Small intestine (tissue), 7 donors: ENCODE measurements around the gene HIC1. TPM values are rescaled to one million over a fixed set of nuclear protein-coding genes. Genes with fewer than 3 reads are reported as not detected.

Experiments used
- DNase-seq, 2 donors: peaks; one replicate each; pipeline versions ENCODE4 v3.0.0 to v3.0.0-alpha.2; 2013
- FAIRE-seq: peaks from 2 replicates; lab custom pipeline; 2012; peaks lifted over from hg19 to GRCh38; lab: Jason Lieb, UNC
- H3K27ac ChIP-seq, 3 donors: one replicate each; pipeline ENCODE4 v1.5.1; 2013; ENCODE audit warnings: low read length in 2 of 3, mild to moderate bottlenecking in 2 of 3, control low read depth in 1 of 3, inconsistent platforms in 1 of 3, low read depth in 1 of 3, moderate library complexity in 1 of 3
- H3K27me3 ChIP-seq, 3 donors: one replicate each; pipeline ENCODE4 v1.6.1; 2013; ENCODE audit warnings: low read length in 3 of 3, inconsistent platforms in 1 of 3; ENCODE audit not compliant: control insufficient read depth in 3 of 3, insufficient read depth in 3 of 3
- H3K36me3 ChIP-seq, 3 donors: one replicate each; pipeline ENCODE4 v1.6.1; 2013; ENCODE audit warnings: low read length in 3 of 3, inconsistent platforms in 1 of 3, low read depth in 1 of 3, mild to moderate bottlenecking in 1 of 3, moderate library complexity in 1 of 3; ENCODE audit not compliant: control insufficient read depth in 3 of 3, insufficient read depth in 2 of 3
- H3K4me1 ChIP-seq, 3 donors: one replicate each; pipeline ENCODE4 v1.6.1; 2013; ENCODE audit warnings: low read length in 2 of 3, inconsistent platforms in 1 of 3, low read depth in 1 of 3, mild to moderate bottlenecking in 1 of 3, moderate library complexity in 1 of 3; ENCODE audit not compliant: control insufficient read depth in 3 of 3, insufficient read depth in 2 of 3
- H3K4me3 ChIP-seq, 3 donors: one replicate each; pipeline ENCODE4 v1.5.1; 2013; ENCODE audit warnings: low read length in 3 of 3, control low read depth in 1 of 3, inconsistent platforms in 1 of 3, low read depth in 1 of 3, mild to moderate bottlenecking in 1 of 3, moderate library complexity in 1 of 3
- H3K9me3 ChIP-seq, 2 donors: one replicate each; pipeline ENCODE4 v1.6.1; 2013; ENCODE audit warnings: low read depth in 1 of 2, low read length in 1 of 2; ENCODE audit not compliant: control insufficient read depth in 2 of 2, insufficient read depth in 1 of 2
- WGBS, 3 donors: extraction: QIAGEN DNeasy Blood & Tissue Kit; methylation state at CpG; one replicate each; pipeline ENCODE4 v1.1.7; 2013; 5-methylcytosine and 5-hydroxymethylcytosine counted together
- polyA plus RNA-seq, 4 donors: library from polyadenylated mRNA; stranded (reverse) in 3 of 4; unstranded in 1 of 4; fragments of 200-250 nt in 3 of 4; fragments of 120-200 nt in 1 of 4; gene quantifications; one replicate each; pipeline versions ENCODE4 v1.2.1 to v1.2.3, GENCODE V29; 2013
- donor health status: healthy with polysubstance abuse.
- donor health status: control.
- donor health status: control.
- donor health status: Bipolar disorder and iron deficiency.
- donor health status: healthy.

Gene HIC1
- polyA plus RNA-seq, 4 donors = 0.89 to 11.2 (median 6.6) TPM

DNA sequence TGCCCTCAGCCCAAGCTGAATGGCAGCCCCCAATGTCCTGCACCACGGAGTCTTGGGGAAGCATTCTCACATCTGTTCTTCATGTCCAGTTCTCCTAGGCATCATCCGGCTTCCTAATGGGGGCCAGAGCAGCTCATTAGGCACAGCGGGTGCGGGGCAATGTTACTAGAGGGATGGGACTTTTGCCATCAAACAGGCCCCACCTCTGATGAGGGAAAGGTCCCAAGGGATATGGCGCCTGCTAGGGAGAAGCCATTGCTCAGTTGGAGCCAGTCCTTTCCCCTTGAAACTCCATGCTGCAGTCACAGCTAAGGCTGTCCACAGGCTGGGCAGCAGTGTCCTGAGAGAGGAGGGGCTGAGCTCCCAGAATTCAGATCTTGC is 26.7 kb upstream of the HIC1 start:
- Histone ChIP-seq H3K4me3 (no peak overlapping the region), H3K9me3 (no peaks in the 10 kb centered on the region), H3K4me1 (peaks cover 2 to 24% (median 9%) of the 10 kb centered on the region in 3 donors), H3K27ac (no peak overlapping the region), H3K36me3 (peaks cover 0 to under 1% (median 0%) of the 10 kb centered on the region in 3 donors), H3K27me3 (peaks cover 6 to 58% (median 21%) of the 10 kb centered on the region in 3 donors)
- FAIRE-seq (no peak), DNase-seq (no peak)
- 77 to 85% (median 79%) methylated on average over 5 of the region's 5 CpGs for WGBS, 3 donors

GRCh38 chr17:2028737-2029136 is 26.2 kb upstream of the HIC1 start:
- H3K27me3 ChIP-seq = peaks cover 6 to 53% (median 16%) of the 10 kb centered on the region in 3 donors

GRCh38 chr17:2029911-2030778 is 24.8 kb upstream of the HIC1 start, which contains the start of gene DPH1:
Gene DPH1 (plus strand): TSS chr17:2030153. CDS start chr17:2030170, 17 bp downstream.
- Histone ChIP-seq H3K27me3 (peaks cover 2 to 43% (median 5%) of the 10 kb centered on the region in 3 donors), H3K4me1 (peaks cover 2 to 18% (median 9%) of the 10 kb centered on the region in 3 donors), H3K9me3 (no peaks in the 10 kb centered on the region), H3K27ac (peak within 1 kb of the TSS in 2 of 3 donors; percentile 15 to 57), H3K36me3 (peaks cover 0 to 15% (median 0%) of the 10 kb centered on the region in 3 donors), H3K4me3 (peak within 1 kb of the TSS; percentile 96 to 99 (median 98))
- FAIRE-seq (no peak), DNase-seq (peak; percentile 89 to 90)
- 1% methylated on average over 55 to 59 of the region's 59 CpGs for WGBS, 3 donors

More at GRCh38 chr17:2028737-2029136, 26.2 kb upstream of the HIC1 start:
- FAIRE-seq = no peak
- no peak for DNase-seq
- Histone ChIP-seq H3K4me1 (peaks cover 2 to 24% (median 9%) of the 10 kb centered on the region in 3 donors), H3K9me3 (no peaks in the 10 kb centered on the region), H3K27ac (no peak overlapping the region), H3K36me3 (peaks cover 0 to 6% (median 0%) of the 10 kb centered on the region in 3 donors), H3K4me3 (no peak overlapping the region)
- WGBS, 3 donors = 34 to 54% (median 46%) methylated on average over 6 of the region's 6 CpGs

GRCh38 chr17:2030779-2031163 is 24.1 kb upstream of the HIC1 start:
- 10 to 15% (median 14%) methylated on average over 10 of the region's 10 CpGs for WGBS, 3 donors
- FAIRE-seq (no peak), DNase-seq (no peak)
- no peaks in the 10 kb centered on the region for H3K9me3 ChIP-seq
- H3K27ac ChIP-seq = peak overlapping the region in 1 of 3 donors; percentile 57
- peaks cover 0 to 19% (median 0%) of the 10 kb centered on the region in 3 donors for H3K36me3 ChIP-seq
- H3K4me1 ChIP-seq = peaks cover 2 to 16% (median 9%) of the 10 kb centered on the region in 3 donors
- peaks cover 1 to 37% (median 2%) of the 10 kb centered on the region in 3 donors for H3K27me3 ChIP-seq
- peak overlapping the region in 2 of 3 donors; percentile 96 to 99 for H3K4me3 ChIP-seq

DNA sequence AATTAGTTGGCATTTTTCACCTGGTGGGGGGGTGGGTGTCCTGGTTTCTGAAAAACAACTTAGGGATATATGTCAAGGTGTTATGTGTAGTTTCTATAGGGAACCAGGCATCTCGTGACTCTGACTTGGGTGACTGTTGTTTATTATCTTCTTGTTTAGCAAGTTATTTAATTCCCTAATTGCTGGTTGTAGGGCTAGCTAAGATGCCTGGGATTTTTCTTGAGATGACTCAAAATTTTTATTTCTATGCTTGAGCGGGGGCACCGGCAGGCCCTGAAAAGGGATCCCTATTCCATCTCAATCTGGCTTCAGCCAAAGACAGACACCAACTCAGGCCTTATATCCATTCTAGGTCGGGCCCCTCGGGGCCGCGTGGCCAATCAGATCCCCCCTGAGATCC is 21.8 kb upstream of the HIC1 start:
- Histone ChIP-seq H3K9me3 (no peaks in the 10 kb centered on the region), H3K4me1 (peaks cover 2 to 9% (median 9%) of the 10 kb centered on the region in 3 donors), H3K27me3 (peaks cover 0 to 16% (median 0%) of the 10 kb centered on the region in 3 donors), H3K4me3 (no peak overlapping the region), H3K27ac (no peak overlapping the region), H3K36me3 (peaks cover 2 to 43% (median 6%) of the 10 kb centered on the region in 3 donors)
- no peak for FAIRE-seq
- no peak for DNase-seq
- 93 to 97% (median 94%) methylated on average over 7 of the region's 7 CpGs for WGBS, 3 donors

- DNase-seq = no peak
Measured at GRCh38 chr17:2034157-2034556, 20.7 kb upstream of the HIC1 start.

GRCh38 chr17:2034806-2035540 is 19.9 kb upstream of the HIC1 start:
- no peaks in the 10 kb centered on the region for H3K27me3 ChIP-seq
- FAIRE-seq = no peak
- peaks cover 2 to 56% (median 6%) of the 10 kb centered on the region in 3 donors for H3K36me3 ChIP-seq
- H3K9me3 ChIP-seq = no peaks in the 10 kb centered on the region
- H3K4me3 ChIP-seq = no peak overlapping the region
- H3K27ac ChIP-seq = no peak overlapping the region
- 61 to 81% (median 62%) methylated on average over 4 to 9 of the region's 9 CpGs for WGBS, 3 donors
- peaks cover 2 to 5% (median 5%) of the 10 kb centered on the region in 3 donors for H3K4me1 ChIP-seq
- no peak for DNase-seq

More at GRCh38 chr17:2034157-2034556, 20.7 kb upstream of the HIC1 start:
- no peak for FAIRE-seq
- Histone ChIP-seq H3K4me3 (no peak overlapping the region), H3K27me3 (peaks cover 0 to 6% (median 0%) of the 10 kb centered on the region in 3 donors), H3K27ac (no peak overlapping the region), H3K9me3 (no peaks in the 10 kb centered on the region), H3K4me1 (peaks cover 2 to 9% (median 9%) of the 10 kb centered on the region in 3 donors), H3K36me3 (peaks cover 2 to 51% (median 6%) of the 10 kb centered on the region in 3 donors)
- WGBS, 3 donors = 78 to 93% (median 90%) methylated on average over 6 to 7 of the region's 7 CpGs
